GM18858 (cell line): ENCODE results near the gene CNFN.
"Not testable (repeated sequence)": the region's sequence is repeated elsewhere in the genome, so short reads cannot be mapped to it uniquely, and the experiment has no call there.

Experiments used
- ATAC-seq: cut with Tn5 transposase; IDR thresholded peaks from one replicate; pipeline ENCODE4 v1.9.1; 2021; ENCODE audit not compliant: unreplicated experiment

The CNFN gene

DNA sequence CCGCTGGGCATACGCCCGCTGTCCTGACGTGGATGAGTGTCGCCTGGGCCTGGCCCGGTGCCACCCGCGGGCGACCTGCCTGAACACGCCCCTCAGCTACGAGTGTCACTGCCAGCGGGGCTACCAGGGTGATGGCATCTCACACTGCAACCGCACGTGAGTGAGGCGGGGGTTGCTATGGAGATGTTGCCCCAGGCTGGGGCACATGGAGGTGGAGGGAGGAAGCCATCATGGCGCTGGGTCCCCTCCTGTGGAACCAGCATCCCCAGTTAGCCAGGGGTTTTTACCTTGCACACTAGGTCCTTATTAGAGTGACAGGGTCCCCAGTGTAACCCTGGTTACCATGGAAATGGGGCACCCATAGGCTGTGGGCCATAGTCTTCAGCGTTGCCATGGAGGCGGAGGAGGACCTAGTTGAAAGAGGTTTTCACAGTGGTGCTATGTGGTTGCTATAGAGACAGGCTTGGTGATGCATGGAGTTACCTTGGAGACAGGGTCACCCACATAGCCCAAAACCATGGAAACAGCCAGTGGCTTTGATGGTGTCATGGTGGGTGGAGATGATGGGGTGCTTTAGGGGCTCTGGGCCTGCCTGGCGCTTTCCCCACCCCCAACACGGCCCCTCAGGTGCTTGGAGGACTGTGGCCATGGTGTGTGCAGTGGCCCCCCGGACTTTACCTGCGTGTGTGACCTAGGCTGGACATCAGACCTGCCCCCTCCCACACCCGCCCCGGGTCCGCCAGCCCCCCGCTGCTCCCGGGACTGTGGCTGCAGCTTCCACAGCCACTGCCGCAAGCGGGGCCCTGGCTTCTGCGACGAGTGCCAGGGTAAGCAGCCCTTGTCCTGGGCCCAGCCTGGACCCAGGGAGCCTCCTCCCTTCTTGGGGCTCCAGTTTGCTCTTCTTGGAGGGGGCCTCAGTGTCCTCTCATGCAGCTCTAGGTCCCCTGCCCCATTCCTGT is 37.5 kb downstream of the CNFN start:
- ATAC-seq = no peak

DNA sequence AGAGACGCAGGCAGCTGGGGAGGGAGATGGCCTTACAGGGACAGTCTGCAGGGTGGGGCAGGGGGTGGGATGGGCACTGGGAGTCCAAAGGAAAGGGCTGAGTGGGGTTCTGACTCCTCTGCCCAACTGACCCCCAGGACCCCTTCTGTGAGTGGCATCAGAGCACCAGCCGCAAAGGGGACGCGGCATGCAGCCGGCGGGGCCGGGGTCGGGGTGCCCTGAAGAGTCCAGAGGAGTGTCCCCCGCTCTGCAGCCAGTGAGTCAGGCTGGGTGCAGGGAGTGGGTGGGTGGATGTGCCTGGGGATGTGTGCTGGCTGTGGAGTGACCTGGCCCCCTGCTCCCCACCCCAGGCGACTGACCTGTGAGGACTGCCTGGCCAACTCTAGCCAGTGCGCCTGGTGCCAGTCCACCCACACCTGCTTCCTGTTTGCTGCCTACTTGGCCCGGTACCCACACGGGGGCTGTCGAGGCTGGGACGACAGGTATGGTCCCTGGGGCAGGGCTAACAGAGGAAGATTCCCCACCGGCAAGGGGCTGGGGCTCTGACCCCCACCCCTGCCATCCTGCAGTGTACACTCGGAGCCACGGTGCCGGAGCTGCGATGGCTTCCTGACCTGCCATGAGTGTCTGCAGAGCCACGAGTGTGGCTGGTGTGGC is 38.9 kb downstream of the CNFN start:
- no peak for ATAC-seq

DNA sequence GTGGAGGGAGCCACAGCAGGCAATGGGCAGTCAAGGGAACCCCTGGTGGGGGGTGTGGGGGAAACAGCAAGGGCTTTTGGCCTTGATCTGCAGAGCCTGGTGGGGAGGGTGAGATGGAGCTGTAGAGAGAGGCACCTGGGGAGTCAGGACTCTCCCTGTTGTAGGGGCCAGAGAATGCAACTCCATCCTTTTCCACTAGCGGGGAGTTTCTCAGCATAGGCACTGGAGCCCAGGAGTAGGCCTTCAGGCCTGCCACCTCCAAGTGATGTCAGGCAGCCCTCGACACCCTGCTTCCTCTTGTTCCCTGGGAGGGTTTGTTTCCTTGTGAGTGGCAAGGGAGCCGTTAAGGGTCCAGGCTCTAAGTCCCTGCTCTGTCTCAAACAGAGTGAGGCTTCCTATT is 39.7 kb downstream of the CNFN start:
- no peak for ATAC-seq

DNA sequence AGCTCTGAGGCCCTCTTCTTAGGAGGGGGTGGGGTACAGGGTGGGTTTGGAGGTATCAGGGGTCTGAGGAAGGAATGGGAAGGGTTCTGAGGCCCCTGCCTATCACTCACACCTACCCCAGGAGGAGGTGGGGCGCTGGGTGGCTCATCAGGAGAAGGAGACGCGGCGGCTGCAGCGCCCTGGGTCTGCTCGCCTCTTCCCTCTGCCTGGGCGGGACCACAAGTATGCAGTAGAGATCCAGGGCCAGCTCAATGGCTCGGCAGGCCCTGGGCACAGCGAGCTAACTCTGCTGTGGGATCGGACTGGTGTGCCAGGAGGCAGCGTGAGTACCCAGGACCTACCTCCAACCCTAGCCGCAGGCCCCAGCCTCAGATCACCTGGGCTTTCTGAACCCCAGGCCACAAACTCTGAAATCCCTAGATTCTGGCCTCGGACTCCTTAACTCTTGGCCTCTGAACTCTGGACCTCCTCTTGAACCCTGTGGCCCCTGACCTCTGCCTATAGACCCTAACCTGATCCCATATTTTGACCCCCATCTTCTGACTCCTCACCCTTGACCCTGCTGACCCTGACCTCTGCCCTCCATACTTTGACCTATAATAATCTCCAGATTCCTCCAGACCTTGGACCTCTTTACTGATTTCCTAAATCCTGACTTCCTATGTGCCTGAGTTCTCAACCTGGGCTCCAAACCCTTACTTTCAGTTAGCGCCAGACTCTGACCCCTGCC is 40.6 kb downstream of the CNFN start:
- no peak for ATAC-seq

DNA sequence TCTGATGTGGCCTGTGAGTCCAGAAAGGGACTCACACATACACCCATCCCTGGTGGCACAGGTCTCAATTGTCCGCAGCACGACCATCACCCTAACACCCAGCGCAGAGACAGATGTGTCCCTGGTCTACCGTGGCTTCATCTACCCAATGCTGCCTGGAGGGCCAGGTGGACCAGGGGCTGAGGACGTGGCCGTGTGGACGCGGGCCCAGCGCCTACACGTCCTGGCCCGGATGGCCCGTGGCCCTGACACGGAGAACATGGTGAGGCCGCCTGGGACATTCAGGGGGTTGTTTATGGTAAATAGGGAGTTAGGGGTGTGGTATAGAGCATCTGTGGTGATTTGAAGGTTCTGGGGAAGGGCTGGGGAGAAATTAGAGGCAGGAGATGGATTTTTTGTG is 41.9 kb downstream of the CNFN start:
- ATAC-seq = no peak

DNA sequence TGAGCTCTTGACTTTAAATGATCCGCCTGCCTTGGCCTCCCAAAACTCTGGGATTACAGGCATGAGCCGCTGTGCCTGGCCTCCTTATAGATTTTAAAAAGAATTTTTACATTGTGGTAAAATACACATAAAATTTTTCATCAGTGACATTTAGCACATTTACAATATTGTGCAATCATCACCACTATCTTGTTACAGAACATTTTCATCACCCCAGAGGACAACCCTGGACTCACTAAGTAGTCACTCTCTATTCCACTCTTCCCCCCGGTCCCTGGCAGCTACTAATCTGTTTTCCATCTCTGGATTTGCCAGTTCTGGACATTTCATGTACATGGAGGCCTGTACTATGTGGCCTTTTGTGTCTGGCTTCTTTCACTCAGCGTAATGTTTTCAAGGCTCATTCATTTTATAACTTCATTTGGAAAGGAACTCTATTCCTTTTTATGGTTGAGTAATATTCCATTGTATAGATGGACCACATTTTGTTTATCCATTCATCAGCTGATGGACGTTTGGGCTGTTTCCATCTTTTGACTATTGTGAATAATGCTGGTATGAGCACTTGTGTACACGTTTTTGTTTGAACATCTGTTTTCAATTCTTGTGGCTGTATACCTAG is 44.8 kb downstream of the CNFN start:
- no peak for ATAC-seq

DNA sequence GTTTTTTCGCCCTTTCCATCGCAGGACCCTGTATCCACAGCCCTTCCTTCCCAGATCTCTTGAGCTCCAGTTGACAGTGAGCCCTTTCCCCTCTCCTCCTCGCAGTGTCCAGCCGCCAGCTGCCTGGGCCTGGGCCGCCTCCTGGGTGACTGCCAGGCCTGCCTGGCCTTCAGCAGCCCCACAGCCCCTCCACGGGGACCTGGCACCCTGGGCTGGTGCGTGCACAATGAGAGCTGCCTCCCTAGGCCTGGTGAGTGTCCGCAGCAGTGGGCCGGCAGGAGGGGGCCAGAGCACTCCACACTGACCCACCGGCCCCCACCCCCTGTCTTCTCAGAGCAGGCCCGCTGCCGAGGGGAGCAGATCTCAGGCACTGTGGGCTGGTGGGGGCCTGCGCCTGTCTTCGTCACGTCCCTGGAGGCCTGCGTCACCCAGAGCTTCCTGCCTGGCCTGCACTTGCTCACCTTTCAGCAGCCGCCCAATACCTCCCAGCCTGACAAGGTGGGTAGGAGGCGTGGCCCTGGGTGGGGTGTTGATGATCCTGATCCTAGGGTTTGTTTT is 45.7 kb downstream of the CNFN start:
- ATAC-seq = no peak

DNA sequence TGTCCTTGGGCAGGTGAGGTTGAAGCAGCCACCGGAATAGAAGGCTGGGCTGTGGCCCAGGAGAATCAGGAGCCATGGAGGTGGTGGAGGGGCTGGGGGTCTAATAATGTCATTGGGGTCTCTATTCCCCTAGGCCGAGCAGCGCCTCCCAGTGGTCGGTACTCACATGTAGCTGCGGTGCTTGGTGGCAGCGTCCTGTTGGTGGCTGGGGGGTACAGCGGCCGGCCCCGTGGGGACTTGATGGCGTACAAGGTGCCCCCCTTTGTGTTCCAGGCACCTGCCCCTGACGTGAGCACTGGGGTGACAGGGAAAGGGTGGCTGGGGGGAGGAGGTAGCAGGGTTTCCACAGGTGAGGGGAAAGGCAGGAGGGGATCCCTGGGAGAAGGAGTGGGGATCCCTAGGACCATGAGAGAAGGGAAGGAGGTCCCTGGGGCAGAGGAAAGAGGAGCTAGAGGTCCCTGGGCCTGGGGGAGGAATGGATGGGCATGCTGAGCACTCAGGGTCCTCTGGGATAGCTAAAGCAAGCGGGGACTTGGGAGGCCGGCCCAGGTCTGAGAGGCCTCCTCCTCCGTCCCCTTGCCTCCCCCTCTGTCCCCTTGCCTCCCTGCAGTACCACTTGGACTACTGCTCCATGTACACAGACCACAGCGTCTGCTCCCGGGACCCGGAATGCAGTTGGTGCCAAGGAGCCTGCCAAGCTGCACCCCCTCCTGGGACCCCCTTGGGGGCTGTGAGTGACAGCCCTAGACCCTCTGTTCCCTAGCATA is 46.6 kb downstream of the CNFN start:
- no peak for ATAC-seq

DNA sequence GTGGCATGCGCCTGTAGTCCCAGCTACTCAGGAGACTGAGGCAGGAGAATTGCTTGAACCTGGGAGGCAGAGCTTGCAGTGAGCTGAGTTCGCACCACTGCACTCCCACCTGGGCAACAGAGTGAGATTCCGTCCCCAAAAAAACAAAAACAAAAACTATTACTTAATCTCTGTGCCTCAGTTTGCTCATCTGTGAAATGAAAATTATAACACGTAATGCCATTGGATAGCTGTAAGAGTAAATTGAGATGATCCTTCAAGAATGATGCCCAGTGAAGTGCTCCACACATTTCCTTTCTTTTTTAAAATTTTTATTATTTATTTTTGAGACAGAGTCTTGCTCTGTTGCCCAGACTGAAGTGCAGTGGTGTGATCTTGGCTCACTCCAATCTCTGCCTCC is 50.2 kb downstream of the CNFN start:
- ATAC-seq = not testable (repeated sequence)

DNA sequence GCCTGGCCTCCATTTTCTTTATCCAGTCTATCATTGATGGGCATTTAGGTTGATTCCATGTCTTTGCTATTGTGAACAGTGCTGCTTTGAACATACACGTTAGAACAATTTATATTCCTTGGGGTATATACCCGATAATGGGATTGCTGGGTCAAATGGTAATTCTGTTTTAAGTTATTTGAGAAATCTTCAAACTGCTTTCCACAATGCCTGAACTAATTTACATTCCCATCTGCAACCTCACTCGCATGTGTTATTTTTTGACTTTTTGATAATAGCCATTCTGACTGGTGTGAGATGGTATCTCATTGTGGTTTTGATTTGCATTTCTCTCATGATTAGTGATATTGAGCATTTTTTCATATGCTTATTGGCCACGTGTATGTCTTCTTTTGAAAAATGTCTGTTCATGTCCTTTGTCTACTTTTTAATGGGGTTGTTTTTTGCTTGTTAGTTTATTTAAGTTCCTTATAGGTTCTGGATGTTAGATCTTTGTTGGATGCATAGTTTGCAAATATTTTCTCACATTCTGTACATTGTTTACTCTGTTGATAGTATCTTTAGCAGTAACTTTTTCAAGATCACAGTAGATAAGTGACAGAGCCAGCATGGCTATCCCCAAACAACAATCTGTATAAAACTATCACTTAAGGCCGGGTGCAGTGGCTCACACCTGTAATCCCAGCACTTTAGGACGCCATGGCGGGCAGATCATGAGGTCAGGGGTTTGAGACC is 50.8 kb downstream of the CNFN start:
- ATAC-seq = not testable (repeated sequence)
